GM11168 (cell line): ENCODE measurements around the gene ATP10A.
"Not testable (repeated sequence)": the region's sequence is repeated elsewhere in the genome, so short reads cannot be mapped to it uniquely, and the experiment has no call there.

Experiments used
- in situ Hi-C: fragments of 300-500 bp; cut with MboI; formaldehyde crosslinking; loops from one replicate; pipeline ENCODE4 v1.12.0; 2022; ENCODE audit warnings: low sequenced_read_pairs; ENCODE audit not compliant: unreplicated experiment

The ATP10A gene

DNA sequence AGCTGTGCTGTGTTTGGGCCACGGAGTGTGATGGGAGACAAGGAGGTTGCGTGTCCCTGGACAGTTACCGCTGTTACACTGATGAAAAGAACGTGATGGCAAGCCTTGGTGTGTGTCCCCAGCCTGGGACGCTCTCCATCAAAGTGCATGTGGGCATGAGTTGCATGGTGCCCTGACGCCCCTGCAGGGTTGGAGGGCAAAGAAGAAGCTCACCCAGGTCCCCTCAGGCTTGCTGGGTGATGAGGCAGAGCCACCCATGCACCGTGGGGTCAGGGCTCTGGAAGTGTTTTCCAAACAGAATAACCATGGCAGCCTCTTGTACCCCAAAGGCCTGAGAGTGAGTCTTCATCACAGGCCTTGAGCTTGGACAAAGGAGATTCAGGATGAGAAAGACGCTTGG, 189.2 kb downstream of the ATP10A start:
- in situ Hi-C loops: no loop called here

DNA sequence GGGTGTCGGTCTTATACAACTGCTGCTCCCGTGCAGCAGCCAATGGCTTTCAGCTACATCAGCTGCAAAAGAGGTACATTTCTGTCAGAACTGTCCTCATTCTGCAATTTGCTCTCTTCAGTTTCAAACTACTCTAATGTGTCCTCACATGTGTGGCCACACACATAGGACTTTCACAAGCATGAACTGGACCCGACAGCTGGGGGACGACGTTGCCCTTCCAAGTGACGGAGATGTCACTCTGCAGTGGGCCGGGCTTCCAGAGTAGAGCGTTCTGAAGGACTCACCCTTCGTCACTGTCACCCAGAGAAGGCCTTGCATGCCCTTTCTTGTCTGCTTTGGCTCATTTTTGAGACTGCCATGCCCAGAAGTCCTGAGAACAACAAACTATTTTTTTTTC, 189.8 kb downstream of the ATP10A start:
- in situ Hi-C loops: no loop called here

DNA sequence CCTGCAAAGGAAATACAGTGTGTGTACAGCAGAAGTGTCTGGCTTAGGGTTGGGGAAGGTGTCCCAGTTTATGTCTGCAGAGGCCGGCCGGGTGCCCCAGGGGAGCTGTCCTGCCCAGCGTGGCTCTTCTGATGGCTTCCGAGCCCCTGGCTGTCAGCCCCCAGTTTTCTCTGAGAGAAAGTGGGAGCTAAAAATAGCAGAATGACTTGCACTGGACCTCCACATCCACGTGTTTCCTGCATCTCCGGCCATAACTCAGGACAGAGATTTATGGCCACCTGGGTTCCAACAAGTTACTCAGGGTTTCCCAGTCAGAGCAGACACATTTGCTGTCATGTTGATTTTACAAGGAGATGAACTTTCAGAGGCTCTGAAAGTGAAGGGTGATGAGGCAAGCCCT, 192.0 kb downstream of the ATP10A start:
- in situ Hi-C loops: no loop called here

DNA sequence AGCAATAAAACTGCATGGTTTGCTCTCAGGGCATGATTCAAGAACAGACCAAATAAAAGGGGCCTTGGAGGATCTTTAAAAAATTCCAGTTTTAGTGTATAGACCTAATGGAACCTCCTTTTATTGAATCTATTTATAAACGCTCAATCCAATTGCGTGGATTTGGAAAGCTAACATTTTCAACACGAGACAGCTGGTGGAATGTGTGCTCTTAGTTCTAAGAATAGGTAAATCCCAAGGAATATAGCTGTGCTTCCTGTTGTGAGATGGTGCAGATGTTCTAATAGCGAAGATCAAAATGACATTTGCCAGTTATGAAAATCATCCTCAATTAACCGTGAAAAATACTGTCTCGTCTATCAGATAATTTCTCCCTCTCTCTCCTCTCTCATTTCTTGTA, 192.5 kb downstream of the ATP10A start:
- in situ Hi-C loops: no loop called here

DNA sequence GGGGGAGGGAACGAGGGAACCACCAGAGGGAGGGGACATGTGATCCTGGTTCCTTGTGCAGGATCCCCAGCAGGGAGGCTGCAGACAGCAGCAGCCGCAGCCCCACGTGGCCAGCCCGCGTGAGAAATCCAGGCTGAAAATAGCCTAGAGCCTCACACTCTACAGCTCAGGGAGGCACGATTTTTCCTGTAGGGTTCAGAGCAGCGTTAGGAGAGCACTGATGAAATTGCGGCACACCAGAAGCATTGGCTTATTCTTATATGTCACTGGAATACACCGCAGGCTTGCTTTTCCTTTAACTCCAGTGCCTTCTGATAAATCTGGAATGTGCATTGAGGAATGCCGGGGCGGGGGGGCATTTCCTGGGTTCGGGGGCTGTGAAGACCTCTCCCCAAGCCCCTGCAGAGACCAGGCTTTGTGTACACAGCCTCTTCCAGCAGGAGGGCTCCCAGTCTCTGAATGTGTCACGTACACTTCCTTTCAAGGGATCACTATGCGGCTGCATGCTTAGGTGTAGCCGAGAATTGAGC, 193.0 kb downstream of the ATP10A start:
- in situ Hi-C loops: no loop called here

DNA sequence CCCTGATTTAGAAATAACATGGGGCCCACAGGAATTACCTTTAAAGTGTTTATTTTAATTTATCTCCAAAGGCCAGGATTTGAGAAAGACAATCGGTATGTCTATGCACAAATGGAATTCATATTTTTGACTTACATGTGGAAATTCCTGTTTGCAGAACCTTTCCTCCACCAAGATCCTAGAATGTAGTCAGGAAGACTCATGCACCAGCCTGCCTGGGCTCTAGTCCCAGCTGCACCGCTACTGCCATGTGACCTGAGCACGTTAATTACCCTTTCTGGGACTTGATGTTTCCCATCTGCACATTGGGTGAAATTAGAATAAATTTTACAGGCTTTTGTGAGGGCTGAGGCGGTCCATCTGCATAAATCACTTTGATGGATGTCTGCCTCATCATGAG, 194.2 kb downstream of the ATP10A start:
- in situ Hi-C loops: no loop called here

DNA sequence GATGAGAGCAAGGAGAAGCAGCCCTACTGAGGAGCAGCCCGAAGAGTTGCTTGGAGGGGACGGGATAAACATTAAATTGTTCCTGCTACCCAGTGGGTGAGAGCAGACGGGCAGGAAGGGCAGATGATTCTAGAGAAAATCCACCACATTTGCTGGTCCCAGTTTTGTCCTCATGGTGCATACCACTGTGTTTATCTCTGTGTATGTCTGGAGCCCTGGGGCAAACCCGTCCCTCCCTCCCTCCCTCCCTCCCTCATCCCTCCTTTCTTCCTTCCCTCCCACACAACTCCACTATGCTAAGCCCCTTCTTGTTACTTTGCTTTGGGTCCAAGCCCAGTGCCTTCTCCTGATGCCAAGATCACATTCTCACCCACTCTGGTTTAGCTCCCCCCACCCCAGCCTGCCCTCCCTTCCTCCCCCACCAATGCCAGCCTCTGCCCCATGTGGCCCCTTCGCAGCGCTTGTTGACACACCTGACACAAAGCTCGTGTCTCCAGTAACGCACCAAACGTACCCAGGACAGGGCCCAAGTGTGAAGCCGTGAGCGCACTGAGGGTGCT, 194.8 kb downstream of the ATP10A start:
- in situ Hi-C loops: no loop called here

DNA sequence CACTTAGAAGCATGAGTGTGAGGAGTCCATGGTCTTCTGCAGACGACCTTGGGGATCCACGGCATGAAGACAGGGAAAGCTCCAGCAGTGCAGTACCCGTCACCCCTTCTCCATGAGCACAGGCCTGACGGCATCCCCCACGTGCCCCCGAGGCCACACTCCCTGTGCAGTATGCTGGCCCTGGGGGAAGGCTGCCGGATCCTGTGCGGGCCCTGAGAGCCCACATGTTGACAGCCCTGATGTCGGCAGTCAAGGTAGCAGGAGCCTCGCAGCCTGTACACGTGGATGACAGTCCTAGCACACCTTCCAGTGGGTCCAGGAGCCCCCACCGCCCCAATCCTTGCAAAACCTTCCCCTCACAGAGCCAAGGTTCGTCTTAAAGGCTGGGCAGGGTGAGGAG, 195.3 kb downstream of the ATP10A start:
- in situ Hi-C loops: no loop called here

DNA sequence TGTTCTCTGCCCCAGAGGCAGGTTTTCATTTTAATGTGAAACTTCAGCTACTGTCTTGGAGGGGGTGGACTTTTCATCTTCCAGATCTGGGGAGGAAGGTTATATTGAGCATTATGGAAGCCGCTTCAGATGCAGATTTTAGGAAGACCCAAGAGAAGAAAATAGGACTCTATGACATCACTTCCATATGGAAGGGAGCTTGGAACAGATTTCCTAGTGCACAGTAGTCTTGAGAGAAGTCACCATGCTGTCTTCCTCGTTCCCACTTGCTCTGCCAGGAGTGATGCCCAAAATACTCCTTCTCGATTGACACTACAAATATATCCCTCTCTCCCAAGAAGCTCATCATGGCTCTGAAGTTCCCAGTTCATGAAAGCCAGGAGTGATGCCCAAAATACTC, 197.2 kb downstream of the ATP10A start:
- in situ Hi-C loops: no loop called here

DNA sequence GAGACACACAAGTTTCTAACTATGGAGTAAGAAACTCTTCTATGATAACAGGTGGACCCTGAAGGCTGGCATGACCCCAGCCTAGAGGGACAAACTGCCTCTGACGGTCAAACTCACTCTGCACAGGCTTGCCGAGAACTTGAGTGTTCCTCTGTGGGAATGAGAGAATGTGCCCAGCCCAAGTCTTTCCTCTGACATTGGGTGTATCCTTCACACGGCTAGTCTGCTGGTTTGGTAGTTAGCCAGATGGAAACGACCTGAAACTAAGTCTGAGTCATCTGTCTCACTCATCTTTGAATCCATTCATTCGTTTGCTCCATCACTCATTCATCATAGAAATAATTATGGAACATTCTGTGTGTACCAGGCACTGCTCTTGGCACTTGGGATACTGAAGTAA, 198.4 kb downstream of the ATP10A start:
- in situ Hi-C loops: no loop called here

DNA sequence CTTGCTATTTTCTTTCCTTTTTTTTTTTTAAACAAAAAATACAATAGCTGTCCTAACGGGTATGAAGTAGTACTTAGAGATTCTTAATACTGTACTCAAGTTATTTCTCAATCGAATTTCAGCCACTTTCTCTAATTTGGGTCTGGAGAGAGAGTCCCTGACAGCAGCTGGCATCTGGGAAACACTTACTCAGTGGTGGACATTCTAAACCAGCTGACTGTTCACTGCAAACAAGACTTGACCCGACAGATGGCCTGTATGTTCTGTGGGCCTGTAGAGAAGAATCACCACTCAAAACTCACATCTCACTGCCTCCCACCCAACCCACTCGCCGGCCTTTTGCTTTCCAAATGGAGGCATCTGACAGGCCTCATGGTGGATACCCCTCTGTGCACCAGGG, 199.6 kb downstream of the ATP10A start:
- in situ Hi-C loops: no loop called here

DNA sequence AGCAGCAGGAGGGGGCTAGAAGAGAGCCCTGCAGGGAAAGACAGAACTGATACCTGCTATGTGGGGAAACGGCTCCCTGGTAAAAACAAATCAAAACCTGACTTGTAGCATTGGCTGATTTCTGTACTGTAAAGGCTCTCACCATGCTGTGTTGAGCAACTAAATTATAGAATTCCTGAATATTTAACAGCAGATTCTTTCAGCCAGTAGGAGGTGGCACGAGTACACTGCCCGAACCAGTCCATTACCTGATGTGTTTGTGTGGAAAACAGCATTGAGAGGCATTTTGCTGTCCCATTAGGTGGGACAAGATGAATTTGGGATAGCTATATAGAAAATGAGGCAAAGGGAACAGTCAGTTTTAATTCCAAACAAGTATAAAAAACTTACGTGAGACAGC, 201.2 kb downstream of the ATP10A start:
- in situ Hi-C loops: no loop called here

DNA sequence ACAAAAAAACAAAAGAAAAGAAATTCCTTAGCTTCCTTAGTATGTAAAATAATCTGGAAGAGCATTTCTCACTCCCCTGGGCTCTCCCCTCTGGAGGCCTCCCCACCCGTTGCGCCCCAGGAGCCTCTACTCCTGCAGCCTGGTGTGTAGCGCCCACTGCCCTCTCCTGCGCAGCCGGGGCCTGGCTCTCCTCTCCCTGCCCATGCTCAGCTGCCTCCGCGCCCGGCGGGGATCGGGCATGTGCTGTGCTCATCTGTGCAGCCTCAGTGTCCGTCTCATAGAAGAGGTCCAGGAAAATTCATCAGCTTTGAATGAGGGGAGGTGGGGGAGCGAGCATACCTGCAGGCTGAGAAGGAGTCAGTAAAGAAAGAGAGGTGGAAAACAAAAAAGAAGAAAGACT, 203.9 kb downstream of the ATP10A start:
- in situ Hi-C loops: no loop called here

DNA sequence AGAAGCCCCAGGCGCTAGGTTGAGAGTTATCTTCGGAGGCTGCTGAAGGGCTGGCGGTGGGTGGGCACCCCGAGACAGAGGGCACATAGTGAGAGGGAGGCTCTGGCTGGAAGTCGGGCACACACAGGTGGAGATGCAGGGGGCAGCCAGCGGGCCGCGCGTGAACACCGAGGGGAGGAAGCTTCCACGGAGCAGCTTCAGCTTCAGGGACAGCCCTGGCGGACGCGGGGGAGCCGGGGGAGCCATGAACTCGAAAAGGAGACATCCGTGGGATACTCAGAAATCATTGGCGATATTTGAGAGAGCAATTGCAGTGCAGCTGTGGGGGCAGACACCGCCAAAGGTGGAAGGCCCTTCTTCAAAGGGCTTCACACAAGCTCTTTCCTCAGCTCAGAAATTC, 204.6 kb downstream of the ATP10A start:
- in situ Hi-C loops: no loop called here

DNA sequence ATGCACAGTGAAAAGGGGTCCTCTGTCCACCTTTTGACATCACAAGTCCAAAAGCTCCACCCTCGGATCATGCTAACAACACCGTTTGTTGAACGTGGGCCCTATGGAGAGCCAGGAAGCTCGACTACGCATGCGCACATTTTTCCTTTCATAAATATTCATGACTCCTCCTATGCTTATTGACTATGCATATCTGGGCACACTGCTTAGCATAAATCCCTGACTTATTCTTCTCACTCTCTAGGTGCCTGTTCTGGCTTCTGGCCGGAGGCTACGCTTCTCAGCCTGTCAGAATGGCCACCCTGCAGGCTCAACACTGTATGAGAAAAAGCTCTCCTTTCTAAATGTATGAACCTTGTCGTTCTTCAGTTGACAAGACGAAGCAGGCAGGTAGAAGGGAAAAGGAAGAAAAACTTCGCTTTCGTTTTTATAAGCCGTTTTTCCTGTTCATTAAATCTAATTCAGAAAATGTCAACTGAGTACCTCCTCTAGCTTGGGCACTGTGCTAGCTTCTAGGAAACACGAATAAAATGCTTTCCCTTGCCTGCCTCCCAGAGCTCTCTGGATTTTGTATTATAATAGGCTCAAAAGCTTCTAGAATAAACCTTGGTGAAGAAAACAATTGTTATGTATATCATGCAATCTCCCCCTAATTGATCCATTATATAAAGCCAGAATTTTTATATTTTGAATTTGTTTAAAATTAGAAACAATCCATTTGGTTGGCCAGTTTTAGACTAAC, 207.7 kb downstream of the ATP10A start:
- in situ Hi-C loops: no loop called here

DNA sequence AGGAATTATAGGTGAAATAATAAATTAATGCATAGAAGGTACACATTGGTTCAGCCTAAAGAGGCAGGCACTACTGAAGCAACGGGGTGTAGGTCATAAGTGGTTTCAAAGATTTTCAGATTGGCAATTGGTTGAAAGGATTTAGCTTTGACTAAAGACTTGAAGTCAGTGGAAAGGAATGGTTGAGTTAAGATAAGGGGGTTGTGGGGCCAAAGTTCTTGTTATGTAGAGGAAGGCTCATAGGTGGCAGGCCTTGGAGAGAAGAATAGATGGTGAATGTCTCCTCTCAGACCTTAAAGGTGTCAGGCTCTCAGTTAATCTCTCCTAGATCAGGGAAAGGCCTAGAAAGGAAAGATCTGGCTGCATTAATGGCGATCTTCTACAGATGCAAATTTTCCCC, 209.8 kb downstream of the ATP10A start:
- in situ Hi-C loops: no loop called here

DNA sequence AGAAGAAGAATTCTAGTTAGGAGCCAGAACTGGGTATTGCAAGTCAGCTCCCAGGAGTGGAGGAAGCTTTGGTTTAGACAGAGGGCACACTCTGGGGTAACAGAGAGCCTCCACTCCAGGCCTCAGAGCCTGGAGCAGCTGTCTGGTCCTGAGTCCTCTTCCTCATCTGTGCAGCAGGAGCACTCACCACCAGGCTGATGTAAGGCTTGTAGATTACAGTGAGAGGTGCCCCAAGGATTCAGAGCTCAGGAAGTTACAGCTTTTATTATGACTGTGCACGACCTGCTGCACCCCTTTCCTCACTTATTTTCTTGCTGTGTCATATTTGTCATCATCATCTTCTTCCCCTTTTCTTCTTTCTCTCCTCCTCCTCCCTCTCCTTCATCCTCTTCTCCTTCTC, 210.4 kb downstream of the ATP10A start:
- in situ Hi-C loops: no loop called here

DNA sequence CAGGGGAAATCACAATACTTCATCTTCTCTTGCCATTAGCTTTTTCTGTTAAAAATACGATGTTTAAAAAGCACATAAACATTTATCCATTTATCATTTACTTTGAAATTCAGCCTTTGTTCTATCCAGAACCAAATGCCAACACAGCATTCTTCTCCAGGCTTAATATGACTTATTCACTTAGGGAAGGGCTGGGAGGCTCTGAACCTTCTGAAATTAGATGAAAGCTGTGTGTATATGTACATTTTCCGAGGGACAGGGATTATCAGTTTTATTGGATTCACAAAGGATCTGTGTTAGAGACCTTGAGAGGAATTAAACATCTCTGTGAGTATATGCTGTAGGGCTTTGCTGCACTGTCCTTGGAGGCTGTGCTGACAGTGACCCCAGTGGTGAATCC, 213.7 kb downstream of the ATP10A start:
- in situ Hi-C loops: no loop called here

DNA sequence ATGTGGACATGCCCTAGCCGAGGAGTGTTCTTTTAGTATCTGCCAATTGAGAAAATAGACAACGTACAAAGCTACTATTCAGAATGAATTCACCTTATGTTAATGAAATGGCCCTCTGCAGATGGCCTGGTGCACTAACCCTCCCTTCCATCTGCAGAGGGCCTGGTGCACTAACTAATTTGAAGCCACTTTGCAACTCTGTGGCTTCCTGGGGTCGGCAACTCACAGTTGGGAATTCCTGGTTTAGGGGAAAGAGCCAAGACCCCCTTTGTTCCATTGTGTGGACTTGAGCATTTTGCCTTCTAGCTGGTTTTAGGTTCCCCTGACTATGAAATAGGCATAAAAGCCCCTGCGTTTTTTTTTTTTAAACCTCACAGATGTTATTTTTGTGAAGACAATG, 220.0 kb downstream of the ATP10A start:
- in situ Hi-C loops: no loop called here

DNA sequence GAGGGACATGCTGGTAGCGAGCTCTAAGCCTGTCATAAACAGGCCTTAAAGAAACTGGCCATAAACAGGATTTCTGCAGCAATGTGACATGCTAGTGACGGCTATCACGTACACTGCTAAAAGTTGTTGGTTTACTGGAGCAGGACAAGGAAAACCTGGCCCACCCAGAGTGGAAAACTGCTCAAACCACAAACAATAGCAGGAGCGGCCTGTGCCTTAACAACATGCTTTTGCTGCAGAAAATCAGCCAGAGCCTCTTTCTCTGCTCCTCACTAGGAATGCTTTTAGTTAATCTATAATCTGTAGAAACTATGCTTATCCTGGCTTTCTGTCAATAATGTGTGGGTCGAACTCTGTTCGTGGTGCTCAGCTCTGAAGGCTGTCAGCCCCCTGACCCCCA, 221.4 kb downstream of the ATP10A start:
- in situ Hi-C loops: no loop called here

DNA sequence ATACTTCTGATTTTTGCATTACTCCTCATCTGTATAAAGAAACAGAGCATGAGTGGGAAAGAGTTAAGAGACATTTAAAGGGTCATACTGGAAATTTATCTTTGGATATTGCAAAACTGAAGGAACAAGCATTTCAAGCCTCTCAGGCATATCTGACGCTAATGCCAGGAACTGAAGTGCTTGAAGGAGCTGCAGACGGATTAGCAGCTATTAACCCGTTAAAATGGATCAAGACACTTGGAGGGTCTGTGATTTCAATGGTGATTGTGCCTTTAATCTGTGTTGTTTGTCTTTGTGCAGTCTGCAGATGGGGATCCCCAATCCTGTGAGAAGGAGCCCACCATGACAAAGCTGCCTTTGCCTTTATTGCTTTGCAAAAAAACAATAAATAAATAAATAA, 221.8 kb downstream of the ATP10A start:
- in situ Hi-C loops: no loop called here

DNA sequence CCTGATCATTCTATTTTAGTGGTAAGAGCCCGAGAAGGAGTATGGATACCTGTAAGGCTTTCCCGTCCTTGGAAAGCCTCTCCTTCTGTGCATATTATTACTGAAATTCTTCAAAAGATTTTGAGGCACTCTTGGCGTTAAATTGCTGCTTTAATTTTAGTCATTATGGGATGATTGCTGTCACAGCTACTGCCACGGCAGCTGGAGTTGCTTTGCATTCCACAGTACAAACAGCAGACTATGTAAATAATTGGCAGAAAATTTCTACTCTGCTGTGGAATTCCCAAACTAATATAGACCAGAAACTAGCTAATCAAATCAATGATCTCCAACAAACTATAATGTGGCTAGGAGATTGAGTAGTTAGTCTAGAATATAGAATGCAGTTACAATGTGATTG, 222.2 kb downstream of the ATP10A start:
- in situ Hi-C loops: not testable (repeated sequence)
